ENCODE measurements around the gene PIAS2.
"Not testable (repeated sequence)": the region's sequence is repeated elsewhere in the genome, so short reads cannot be mapped to it uniquely, and the experiment has no call there.

The PIAS2 gene

GRCh38 chr18:46829531-46829930, 87.8 kb downstream of the PIAS2 start:
- no peaks in the 10 kb centered on the region for H3K27me3 Mint-ChIP-seq
- H3K36me3 Mint-ChIP-seq: peaks cover 38% of the 10 kb centered on the region
- H3K9me3 Mint-ChIP-seq: no peaks in the 10 kb centered on the region
- H3K4me3 Mint-ChIP-seq: no peak overlapping the region
- H3K27ac Mint-ChIP-seq: no peak overlapping the region
- H3K4me1 Mint-ChIP-seq: no peaks in the 10 kb centered on the region

DNA sequence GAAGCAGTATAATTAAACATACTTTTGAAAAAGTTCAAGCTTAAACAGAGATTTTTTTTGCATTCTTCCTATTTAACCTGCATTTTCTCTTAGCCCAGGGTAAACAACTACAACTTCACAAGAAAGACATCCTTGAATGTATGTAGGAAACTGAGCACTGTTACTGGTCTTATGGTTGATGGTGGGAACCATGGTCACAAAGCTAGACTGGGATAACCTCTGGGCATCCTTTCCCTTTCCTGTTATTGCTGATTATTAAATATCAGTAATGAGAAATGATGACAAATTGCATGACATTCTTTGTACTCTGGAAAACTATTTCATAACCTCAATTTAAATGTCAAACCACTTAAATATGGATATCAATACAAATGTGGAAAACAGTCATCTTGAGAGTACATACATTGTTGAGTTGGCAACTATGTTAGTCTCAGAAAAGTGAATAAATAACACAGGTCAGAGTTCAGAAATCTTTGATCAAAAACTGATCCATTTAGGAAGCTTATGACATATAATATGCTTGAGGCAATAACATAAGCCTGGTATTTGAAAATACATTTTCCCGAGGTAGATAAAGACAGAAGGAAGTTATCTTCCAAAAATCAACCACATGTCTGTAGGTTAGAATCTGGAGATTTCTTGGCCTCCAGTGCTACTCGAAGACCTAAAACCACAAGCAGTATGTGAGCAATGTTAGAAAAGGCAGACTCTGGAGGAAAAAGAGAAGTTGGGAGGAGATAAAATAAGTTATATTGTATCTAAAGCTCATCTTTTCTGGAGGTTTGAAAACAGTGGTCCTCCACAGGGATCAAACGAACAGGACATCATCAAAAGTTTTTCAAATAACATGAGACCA, 95.2 kb downstream of the PIAS2 start:
- Mint-ChIP-seq H3K36me3 (peaks cover 26% of the 10 kb centered on the region), H3K27me3 (no peaks in the 10 kb centered on the region), H3K27ac (no peak overlapping the region), H3K9me3 (no peaks in the 10 kb centered on the region), H3K4me3 (no peak overlapping the region), H3K4me1 (peaks cover 4% of the 10 kb centered on the region)

GRCh38 chr18:46820863-46821262, 96.4 kb downstream of the PIAS2 start:
- H3K4me3 Mint-ChIP-seq: no peak overlapping the region
- no peaks in the 10 kb centered on the region for H3K27me3 Mint-ChIP-seq
- H3K36me3 Mint-ChIP-seq: peaks cover 21% of the 10 kb centered on the region
- H3K27ac Mint-ChIP-seq: no peak overlapping the region
- no peaks in the 10 kb centered on the region for H3K9me3 Mint-ChIP-seq
- H3K4me1 Mint-ChIP-seq: peaks cover 4% of the 10 kb centered on the region

DNA sequence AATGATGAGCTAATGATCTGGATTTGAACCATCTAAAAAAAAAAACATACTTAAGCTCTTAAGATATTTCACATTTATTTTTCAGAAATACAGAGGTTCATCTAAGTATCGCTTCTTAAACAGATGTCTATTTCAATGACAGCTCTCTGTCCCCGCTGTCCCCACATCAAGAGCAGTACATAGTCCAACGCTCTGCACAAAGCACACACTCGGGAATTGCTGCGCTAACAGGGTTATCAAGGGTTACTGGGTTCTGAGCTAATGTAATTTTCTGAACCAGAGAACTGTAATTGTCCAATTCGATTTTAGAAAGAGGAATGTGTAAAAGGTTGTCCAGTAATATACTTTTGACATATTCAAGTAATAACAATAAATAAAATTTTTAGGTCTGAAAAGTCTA, 101.6 kb downstream of the PIAS2 start:
- peaks cover 13% of the 10 kb centered on the region for H3K36me3 Mint-ChIP-seq
- peaks cover 6% of the 10 kb centered on the region for H3K4me1 Mint-ChIP-seq
- no peaks in the 10 kb centered on the region for H3K27me3 Mint-ChIP-seq
- no peak overlapping the region for H3K4me3 Mint-ChIP-seq
- H3K9me3 Mint-ChIP-seq: no peaks in the 10 kb centered on the region
- H3K27ac Mint-ChIP-seq: no peak overlapping the region

DNA sequence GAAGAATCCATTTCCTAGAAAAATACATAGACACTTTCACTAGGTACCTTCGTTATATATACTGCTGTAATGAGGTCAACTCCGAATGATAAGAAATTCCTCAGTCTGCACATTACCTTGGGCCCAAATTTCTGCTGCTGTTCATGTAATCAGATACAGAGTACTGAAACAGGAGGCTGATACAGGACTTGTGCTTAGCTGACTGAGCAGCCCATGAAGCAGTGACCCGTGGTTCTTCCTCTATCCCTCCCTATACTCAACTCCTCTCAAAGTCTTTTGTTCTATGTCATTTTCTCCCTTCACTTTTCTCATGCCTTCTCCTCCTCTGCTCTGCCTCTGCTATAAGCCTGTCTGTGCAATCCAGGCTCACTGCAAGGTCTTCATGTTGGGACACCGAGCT, 102.9 kb downstream of the PIAS2 start:
- H3K27me3 Mint-ChIP-seq: no peaks in the 10 kb centered on the region

DNA sequence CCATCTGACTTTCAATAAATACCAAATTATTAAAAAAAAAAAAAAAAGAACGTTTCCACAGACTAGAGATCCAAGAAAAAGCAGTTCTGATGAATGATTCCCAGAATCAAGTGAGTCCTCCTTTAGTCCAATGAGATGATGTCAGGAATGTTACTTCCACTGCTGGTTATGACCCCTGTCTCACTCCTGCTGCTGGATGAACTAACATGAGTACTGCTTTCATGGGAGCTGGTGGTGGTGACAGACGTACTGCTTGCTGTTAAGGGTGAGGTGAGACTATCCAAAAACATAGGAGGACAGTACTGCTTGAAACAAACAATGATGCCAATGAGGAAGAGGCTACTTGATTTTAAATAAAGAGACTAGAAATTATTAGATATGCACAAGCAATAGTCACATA, 105.0 kb downstream of the PIAS2 start:
- Mint-ChIP-seq H3K4me1 (peaks cover 6% of the 10 kb centered on the region), H3K4me3 (no peak overlapping the region), H3K27ac (no peak overlapping the region), H3K9me3 (no peaks in the 10 kb centered on the region), H3K36me3 (peaks cover 8% of the 10 kb centered on the region), H3K27me3 (no peaks in the 10 kb centered on the region)

More for the DNA sequence above, 102.9 kb downstream of the PIAS2 start:
- Mint-ChIP-seq H3K4me3 (no peak overlapping the region), H3K9me3 (no peaks in the 10 kb centered on the region), H3K27ac (no peak overlapping the region), H3K36me3 (peaks cover 11% of the 10 kb centered on the region), H3K4me1 (peaks cover 6% of the 10 kb centered on the region)

DNA sequence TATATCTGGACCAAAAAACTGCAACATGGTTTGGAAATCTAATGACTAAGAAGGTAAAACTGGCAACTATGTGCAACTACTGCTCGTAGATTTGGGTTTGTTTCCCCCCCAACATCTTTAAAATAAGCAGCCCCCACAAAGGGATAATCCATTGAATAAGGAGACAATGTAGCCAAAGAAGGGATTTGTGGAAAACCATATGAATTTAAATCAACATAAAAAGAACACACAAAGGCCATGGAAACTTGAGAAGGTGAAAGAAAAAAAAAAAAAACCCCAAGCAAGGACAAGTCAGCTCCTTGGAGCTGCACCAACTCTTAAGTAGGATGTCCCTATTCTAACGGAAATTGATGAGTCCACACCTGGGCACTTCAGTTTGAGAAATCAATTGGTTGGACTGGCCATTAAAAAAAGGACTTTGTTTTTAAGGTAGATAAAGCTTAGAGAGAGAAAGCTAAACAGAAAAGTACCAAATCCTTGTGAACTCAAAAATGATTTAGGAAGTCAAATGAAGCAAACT, 106.8 kb downstream of the PIAS2 start:
- Mint-ChIP-seq H3K4me1 (peaks cover 6% of the 10 kb centered on the region), H3K4me3 (no peak overlapping the region), H3K27me3 (no peaks in the 10 kb centered on the region), H3K36me3 (peaks cover 8% of the 10 kb centered on the region), H3K27ac (no peak overlapping the region), H3K9me3 (no peaks in the 10 kb centered on the region)

DNA sequence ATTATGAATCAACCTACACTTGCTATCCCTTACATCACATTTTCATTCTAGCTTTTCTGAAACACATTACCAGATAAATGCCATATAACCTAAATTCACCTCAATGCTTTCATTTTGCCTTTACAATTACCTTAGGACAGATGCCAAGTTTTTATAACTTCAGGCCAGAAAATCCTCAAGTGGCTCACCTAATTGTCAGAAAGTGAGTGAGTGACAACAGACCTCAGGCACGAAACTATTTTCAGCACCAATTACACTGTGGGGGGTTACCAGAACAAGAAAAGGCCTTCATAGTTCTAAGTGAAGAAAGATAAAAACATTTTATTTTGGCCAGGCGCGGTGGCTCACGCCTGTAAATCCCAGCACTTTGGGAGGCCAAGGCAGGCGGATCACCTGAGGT, 108.2 kb downstream of the PIAS2 start:
- H3K27me3 Mint-ChIP-seq: no peaks in the 10 kb centered on the region
- H3K4me1 Mint-ChIP-seq: peaks cover 6% of the 10 kb centered on the region
- no peaks in the 10 kb centered on the region for H3K9me3 Mint-ChIP-seq
- peaks cover 8% of the 10 kb centered on the region for H3K36me3 Mint-ChIP-seq
- no peak overlapping the region for H3K4me3 Mint-ChIP-seq
- no peak overlapping the region for H3K27ac Mint-ChIP-seq

GRCh38 chr18:46795945-46796344, 121.4 kb downstream of the PIAS2 start:
- H3K27me3 Mint-ChIP-seq, H3K27ac Mint-ChIP-seq, H3K4me1 Mint-ChIP-seq, H3K9me3 Mint-ChIP-seq, H3K4me3 Mint-ChIP-seq, H3K36me3 Mint-ChIP-seq: not testable (repeated sequence)

GRCh38 chr18:46794607-46795006, 122.7 kb downstream of the PIAS2 start:
- no peaks in the 10 kb centered on the region for H3K27me3 Mint-ChIP-seq
- no peak overlapping the region for H3K4me3 Mint-ChIP-seq
- no peaks in the 10 kb centered on the region for H3K4me1 Mint-ChIP-seq
- H3K27ac Mint-ChIP-seq: no peak overlapping the region
- H3K36me3 Mint-ChIP-seq: peaks cover 7% of the 10 kb centered on the region
- no peaks in the 10 kb centered on the region for H3K9me3 Mint-ChIP-seq

GRCh38 chr18:46793565-46793964, 123.7 kb downstream of the PIAS2 start:
- Mint-ChIP-seq H3K9me3 (no peaks in the 10 kb centered on the region), H3K36me3 (peaks cover 6% of the 10 kb centered on the region), H3K27ac (no peak overlapping the region), H3K4me1 (no peaks in the 10 kb centered on the region), H3K4me3 (no peak overlapping the region), H3K27me3 (no peaks in the 10 kb centered on the region)

- Mint-ChIP-seq H3K27me3 (no peaks in the 10 kb centered on the region), H3K4me3 (no peak overlapping the region), H3K27ac (no peak overlapping the region), H3K36me3 (peaks cover 4% of the 10 kb centered on the region), H3K9me3 (peaks cover 5% of the 10 kb centered on the region), H3K4me1 (no peaks in the 10 kb centered on the region)
Measured at GRCh38 chr18:46789088-46789487, 128.2 kb downstream of the PIAS2 start.

DNA sequence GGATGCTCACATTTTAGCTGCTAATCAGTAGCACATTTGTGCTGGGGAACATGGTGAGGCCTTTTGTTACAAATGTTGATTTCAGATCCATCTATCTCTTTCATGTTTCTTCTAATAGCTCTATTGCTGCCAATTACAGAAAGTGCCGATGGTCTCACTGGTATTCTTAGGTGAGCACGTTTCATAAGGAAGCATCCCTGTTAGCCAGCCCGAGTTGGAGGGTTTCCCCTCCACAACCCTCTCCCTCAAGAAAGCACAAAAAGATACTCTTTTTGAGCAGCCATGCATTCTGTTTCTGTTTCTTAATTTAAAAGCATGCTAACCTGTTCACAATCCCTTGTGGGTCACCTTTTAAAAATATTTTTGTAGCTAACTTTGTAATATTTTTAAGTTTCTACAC, 129.6 kb downstream of the PIAS2 start:
- no peaks in the 10 kb centered on the region for H3K27me3 Mint-ChIP-seq
- no peak overlapping the region for H3K4me3 Mint-ChIP-seq
- peaks cover 4% of the 10 kb centered on the region for H3K36me3 Mint-ChIP-seq
- peaks cover 5% of the 10 kb centered on the region for H3K9me3 Mint-ChIP-seq
- H3K27ac Mint-ChIP-seq: no peak overlapping the region
- no peaks in the 10 kb centered on the region for H3K4me1 Mint-ChIP-seq

- no peaks in the 10 kb centered on the region for H3K4me1 Mint-ChIP-seq
- peaks cover 3% of the 10 kb centered on the region for H3K27me3 Mint-ChIP-seq
- H3K36me3 Mint-ChIP-seq: no peaks in the 10 kb centered on the region
- no peak overlapping the region for H3K27ac Mint-ChIP-seq
- H3K4me3 Mint-ChIP-seq: no peak overlapping the region
- H3K9me3 Mint-ChIP-seq: no peaks in the 10 kb centered on the region
Measured at GRCh38 chr18:46772357-46772756, 144.9 kb downstream of the PIAS2 start.

DNA sequence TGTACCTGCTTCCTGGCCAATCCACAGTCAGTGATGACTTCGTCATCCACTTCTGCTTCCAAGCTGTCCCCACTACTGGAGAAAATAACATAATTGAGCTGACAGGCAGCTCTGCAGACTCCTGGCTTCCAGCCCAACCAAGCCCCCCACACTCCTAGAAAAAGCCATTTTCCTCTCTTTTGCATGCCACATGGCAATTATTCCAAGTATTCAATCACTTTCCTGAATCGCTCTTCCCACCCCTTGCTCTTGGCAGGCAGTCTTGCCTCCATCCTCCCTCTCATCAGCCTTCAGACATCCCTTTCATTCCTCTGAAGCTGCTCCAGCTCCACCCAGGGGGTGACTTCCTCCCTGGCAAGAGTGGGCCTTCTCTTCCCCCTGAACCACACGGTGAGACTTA, 146.2 kb downstream of the PIAS2 start:
- Mint-ChIP-seq H3K4me1 (no peaks in the 10 kb centered on the region), H3K9me3 (no peaks in the 10 kb centered on the region), H3K4me3 (no peak overlapping the region), H3K36me3 (no peaks in the 10 kb centered on the region), H3K27ac (no peak overlapping the region), H3K27me3 (peaks cover 3% of the 10 kb centered on the region)

- H3K36me3 Mint-ChIP-seq: no peaks in the 10 kb centered on the region
- H3K27ac Mint-ChIP-seq: no peak overlapping the region
- H3K9me3 Mint-ChIP-seq: no peaks in the 10 kb centered on the region
- peaks cover 3% of the 10 kb centered on the region for H3K27me3 Mint-ChIP-seq
- H3K4me3 Mint-ChIP-seq: no peak overlapping the region
- H3K4me1 Mint-ChIP-seq: no peaks in the 10 kb centered on the region
Measured at GRCh38 chr18:46770708-46771107, 146.6 kb downstream of the PIAS2 start.

Measured in activated naive CD4-positive, alpha-beta T cell treated with anti-CD3 and anti-CD28 coated beads, Interleukin-2, amount 50 U/mL, for 24 hours (primary cell).